Non-pigmented ciliary epithelial cell (primary cell): ENCODE data around the gene ITIH1.

Experiments used
- DNase-seq: peaks from one replicate; pipeline ENCODE4 v3.0.0-alpha.2; 2010; ENCODE audit warnings: low read depth

The ITIH1 gene

GRCh38 chr3:52790741-52791140, 13.3 kb downstream of the ITIH1 start:
- DNase-seq, result no peak

GRCh38 chr3:52791366-52791765, 14.0 kb downstream of the ITIH1 start:
- DNase-seq, result no peak

- DNase-seq, result no peak
These were observed 14.5 kb downstream of the ITIH1 start for GRCh38 chr3:52791928-52792327.

GRCh38 chr3:52792413-52792812, 15.0 kb downstream of the ITIH1 start:
- DNase-seq, result no peak

GRCh38 chr3:52792961-52793695, 15.7 kb downstream of the ITIH1 start:
- no peak for DNase-seq

- DNase-seq, result no peak
These were observed 16.6 kb downstream of the ITIH1 start for GRCh38 chr3:52793702-52794611.

- no peak for DNase-seq
These were observed 17.3 kb downstream of the ITIH1 start, which contains the start of gene ITIH3 for GRCh38 chr3:52794612-52795099. Gene ITIH3 (plus strand): TSS chr3:52794796. CDS start chr3:52794804, 8 bp downstream.

- DNase-seq, result no peak
These were observed 18.0 kb downstream of the ITIH1 start for GRCh38 chr3:52795298-52795900.

- DNase-seq, result no peak
These were observed 19.0 kb downstream of the ITIH1 start for GRCh38 chr3:52796411-52796810.

- no peak for DNase-seq
These were observed 21.1 kb downstream of the ITIH1 start for GRCh38 chr3:52798376-52798977.

GRCh38 chr3:52798978-52799476, 21.6 kb downstream of the ITIH1 start:
- DNase-seq, result no peak

GRCh38 chr3:52800079-52800478, 22.7 kb downstream of the ITIH1 start:
- DNase-seq, result no peak

GRCh38 chr3:52801839-52802238, 24.4 kb downstream of the ITIH1 start:
- DNase-seq, result no peak

GRCh38 chr3:52805270-52806039, 28.1 kb downstream of the ITIH1 start:
- DNase-seq, result no peak

GRCh38 chr3:52809149-52809548, 31.8 kb downstream of the ITIH1 start:
- DNase-seq, result no peak

GRCh38 chr3:52809662-52810377, 32.4 kb downstream of the ITIH1 start:
- DNase-seq, result no peak

- no peak for DNase-seq
These were observed 33.5 kb downstream of the ITIH1 start for GRCh38 chr3:52810923-52811322.

- DNase-seq, result no peak
These were observed 34.1 kb downstream of the ITIH1 start for GRCh38 chr3:52811452-52812011.

GRCh38 chr3:52813810-52814209, 36.4 kb downstream of the ITIH1 start:
- no peak for DNase-seq

- no peak for DNase-seq
These were observed 38.8 kb downstream of the ITIH1 start for GRCh38 chr3:52816199-52816598.
